Uterus (tissue), 2 donors: ENCODE measurements around the gene CENATAC.

Experiments used
- CTCF ChIP-seq, 4 experiments: fragments of 200-600 bp in 2 of 4; fragments of 450-650 bp in 2 of 4; sonication (generic) in 2 of 4; IDR thresholded peaks; one replicate each; pipeline ENCODE4 v1.5.1; 2016 to 2019; ENCODE audit warnings: antibody characterized with exemption in 4 of 4, mild to moderate bottlenecking in 2 of 4, moderate library complexity in 1 of 4
- POLR2A ChIP-seq, 2 donors: fragments of 450-650 bp; IDR thresholded peaks; one replicate each; pipeline ENCODE4 v1.6.1; 2016; ENCODE audit warnings: antibody characterized with exemption in 2 of 2, mild to moderate bottlenecking in 1 of 2, moderate library complexity in 1 of 2

GRCh38 chr11:119055901-119056300 lies 58.0 kb downstream of the CENATAC start:
- TF ChIP-seq CTCF (IDR thresholded peaks at IDR 0.05) (no peak), POLR2A (IDR thresholded peaks at IDR 0.05) (no peak)
